Spleen (tissue), 11 donors: ENCODE data around the gene ADGRG4. TPM values are rescaled to one million over a fixed set of nuclear protein-coding genes. Genes with fewer than 3 reads are reported as not detected.

ENCODE experiments used
- DNase-seq: peaks from one replicate; pipeline ENCODE4 v3.0.0-alpha.2; 2020
- H3K27ac ChIP-seq, 8 donors: fragments of 200-600 bp; sonication (generic) in 7 of 8; 1 replicate in 4 of 8; 2 replicates in 4 of 8; pipeline versions ENCODE4 v1.5.0 to v1.8.0; 2016 to 2021; ENCODE audit warnings: inconsistent platforms in 4 of 8, mild to moderate bottlenecking in 4 of 8, moderate library complexity in 1 of 8
- H3K27me3 ChIP-seq, 7 donors: fragments of 200-600 bp; sonication (generic) in 6 of 7; replicated peaks in 1 of 7; 1 replicate in 4 of 7; 2 replicates in 3 of 7; pipeline versions ENCODE4 v1.5.0 to v1.8.0; 2016 to 2021; ENCODE audit warnings: inconsistent platforms in 3 of 7, mild to moderate bottlenecking in 1 of 7
- H3K36me3 ChIP-seq, 6 donors: fragments of 200-600 bp; sonication (generic) in 5 of 6; 1 replicate in 4 of 6; 2 replicates in 2 of 6; pipeline versions ENCODE4 v1.5.0 to v1.8.0; 2016 to 2021; ENCODE audit warnings: inconsistent platforms in 2 of 6
- H3K4me1 ChIP-seq, 6 donors: fragments of 200-600 bp; sonication (generic) in 5 of 6; 1 replicate in 3 of 6; 2 replicates in 3 of 6; pipeline versions ENCODE4 v1.5.0 to v1.8.0; 2016 to 2021; ENCODE audit warnings: inconsistent platforms in 3 of 6
- H3K4me3 ChIP-seq, 8 donors: fragments of 200-600 bp; sonication (generic) in 7 of 8; 1 replicate in 4 of 8; 2 replicates in 4 of 8; pipeline versions ENCODE4 v1.5.0 to v1.8.0; 2016 to 2021; ENCODE audit warnings: inconsistent platforms in 4 of 8, mild to moderate bottlenecking in 4 of 8, moderate library complexity in 2 of 8
- H3K9me3 ChIP-seq, 8 donors: fragments of 200-600 bp; sonication (generic) in 7 of 8; 1 replicate in 4 of 8; 2 replicates in 4 of 8; pipeline versions ENCODE4 v1.5.0 to v1.8.0; 2016 to 2021; ENCODE audit warnings: inconsistent platforms in 4 of 8
- CTCF ChIP-seq, 11 experiments: fragments of 200-600 bp in 7 of 11; fragments of 450-650 bp in 4 of 11; sonication (generic) in 4 of 11; IDR thresholded peaks in 8 of 11; conservative IDR thresholded peaks in 3 of 11; 1 replicate in 7 of 11; 2 replicates in 4 of 11; pipeline versions ENCODE4 v1.4.0 to v1.8.0; 2016 to 2021; ENCODE audit warnings: antibody characterized with exemption in 11 of 11, inconsistent platforms in 4 of 11, mild to moderate bottlenecking in 1 of 11
- POLR2A ChIP-seq, 3 donors: fragments of 450-650 bp; IDR thresholded peaks; one replicate each; pipeline ENCODE4 v1.5.1; 2017; ENCODE audit warnings: antibody characterized with exemption in 3 of 3, mild to moderate bottlenecking in 1 of 3
- POLR2AphosphoS5 ChIP-seq, 3 donors: sonication (generic); formaldehyde crosslinking; IDR thresholded peaks; one replicate each; pipeline ENCODE4 v1.5.1; 2017; ENCODE audit warnings: antibody characterized with exemption in 3 of 3
- WGBS, 5 donors: extraction: QIAGEN DNeasy Blood & Tissue Kit in 3 of 5; methylation state at CpG; one replicate each; pipeline versions ENCODE4 v1.1.5 to v1.1.7; 2013 to 2018; 5-methylcytosine and 5-hydroxymethylcytosine counted together
- intact Hi-C: fragments of 100-400 bp; cut with DNase I; formaldehyde crosslinking; loops from one replicate; pipeline ENCODE4 v1.15.0; 2023; ENCODE audit warnings: low total_unique reads
- polyA plus RNA-seq, 3 donors: library from polyadenylated mRNA; stranded (reverse); fragments of 200-250 nt; gene quantifications; one replicate each; pipeline ENCODE4 v1.2.1, GENCODE V29; 2013
- total RNA-seq, 7 donors: library from RNA; depleted of rRNA in 3 of 7; stranded (reverse); fragments of >200 nt in 3 of 7; fragmentation: NEBNext Ultra II Directional in 4 of 7; extraction: Animal tissue kit (Norgen Biotek cat#: 25700) in 4 of 7; gene quantifications; one replicate each; pipeline versions ENCODE4 v1.1.0 to v1.2.1, GENCODE V29; 2016 to 2021
- donor health status: healthy with polysubstance abuse.
- donor health status: DM: no; HTN: no; CAD: no; lungs with moderate emphysema.
- donor health status: DM: no; HTN: no; CAD: no.
- donor health status: Bipolar disorder and iron deficiency.
- donor health status: healthy.
- donor health status: DM: no; HTN: no; CAD: no.
- donor health status: DM: yes; HTN: yes; CAD: no.

ADGRG4 gene
- total and polyA plus RNA-seq, 10 donors, result under 0.01 to 0.09 (median 0.03) TPM; not detected in 5

GRCh38 chrX:136344320-136344719, 43.6 kb downstream of the ADGRG4 start:
- no peak for TF ChIP-seq CTCF (IDR thresholded peaks at IDR 0.05 in 8 of 11, conservative IDR thresholded peaks at IDR 0.05 in 3 of 11)
- no peak for TF ChIP-seq POLR2A (IDR thresholded peaks at IDR 0.05)
- TF ChIP-seq POLR2AphosphoS5 (IDR thresholded peaks at IDR 0.05), result no peak
- Histone ChIP-seq H3K27ac (no peak overlapping the region), H3K27me3 (peaks cover 0 to 14% (median 0%) of the 10 kb centered on the region in 7 donors), H3K4me1 (no peaks in the 10 kb centered on the region), H3K9me3 (no peaks in the 10 kb centered on the region), H3K36me3 (no peaks in the 10 kb centered on the region), H3K4me3 (no peak overlapping the region)
- no peak for DNase-seq
- intact Hi-C loops, result no loop called here

- no peaks in the 10 kb centered on the region for H3K4me1 ChIP-seq
- intact Hi-C loops, result no loop called here
- TF ChIP-seq CTCF (IDR thresholded peaks at IDR 0.05 in 8 of 11, conservative IDR thresholded peaks at IDR 0.05 in 3 of 11) (no peak), POLR2A (IDR thresholded peaks at IDR 0.05) (no peak), POLR2AphosphoS5 (IDR thresholded peaks at IDR 0.05) (no peak)
- 47 to 85% (median 56%) methylated on average over 1 to 2 of the region's 2 CpGs for WGBS, 5 donors
- no peaks in the 10 kb centered on the region for H3K9me3 ChIP-seq
- no peaks in the 10 kb centered on the region for H3K36me3 ChIP-seq
- DNase-seq, result no peak
- H3K4me3 ChIP-seq, result no peak overlapping the region
- H3K27me3 ChIP-seq, result peaks cover 0 to 10% (median 0%) of the 10 kb centered on the region in 7 donors
- H3K27ac ChIP-seq, result no peak overlapping the region
Measured at GRCh38 chrX:136346506-136346905, 45.7 kb downstream of the ADGRG4 start.

- TF ChIP-seq CTCF (IDR thresholded peaks at IDR 0.05 in 8 of 11, conservative IDR thresholded peaks at IDR 0.05 in 3 of 11), result no peak
- TF ChIP-seq POLR2A (IDR thresholded peaks at IDR 0.05), result no peak
- TF ChIP-seq POLR2AphosphoS5 (IDR thresholded peaks at IDR 0.05), result no peak
- WGBS, 5 donors, result 37 to 93% (median 68%) methylated on average over 1 of the region's 1 CpG
- Histone ChIP-seq H3K27ac (no peak overlapping the region), H3K9me3 (no peaks in the 10 kb centered on the region), H3K4me1 (no peaks in the 10 kb centered on the region), H3K4me3 (no peak overlapping the region), H3K36me3 (no peaks in the 10 kb centered on the region), H3K27me3 (no peaks in the 10 kb centered on the region)
- no peak for DNase-seq
- intact Hi-C loops, result no loop called here
Measured at GRCh38 chrX:136347706-136348105, 46.9 kb downstream of the ADGRG4 start.

GRCh38 chrX:136353526-136354093, 52.8 kb downstream of the ADGRG4 start:
- Histone ChIP-seq H3K27me3 (peaks cover 0 to 5% (median 0%) of the 10 kb centered on the region in 7 donors), H3K36me3 (no peaks in the 10 kb centered on the region), H3K27ac (no peak overlapping the region), H3K4me3 (no peak overlapping the region), H3K9me3 (no peaks in the 10 kb centered on the region), H3K4me1 (no peaks in the 10 kb centered on the region)
- WGBS, 5 donors, result 73 to 91% (median 79%) methylated on average over 4 of the region's 4 CpGs
- intact Hi-C loops, result no loop called here
- DNase-seq, result no peak
- TF ChIP-seq POLR2A (IDR thresholded peaks at IDR 0.05) (no peak), POLR2AphosphoS5 (IDR thresholded peaks at IDR 0.05) (no peak), CTCF (IDR thresholded peaks at IDR 0.05 in 8 of 11, conservative IDR thresholded peaks at IDR 0.05 in 3 of 11) (no peak)
